ENCODE measurements around the gene ZNF423.

Gene ZNF423

DNA sequence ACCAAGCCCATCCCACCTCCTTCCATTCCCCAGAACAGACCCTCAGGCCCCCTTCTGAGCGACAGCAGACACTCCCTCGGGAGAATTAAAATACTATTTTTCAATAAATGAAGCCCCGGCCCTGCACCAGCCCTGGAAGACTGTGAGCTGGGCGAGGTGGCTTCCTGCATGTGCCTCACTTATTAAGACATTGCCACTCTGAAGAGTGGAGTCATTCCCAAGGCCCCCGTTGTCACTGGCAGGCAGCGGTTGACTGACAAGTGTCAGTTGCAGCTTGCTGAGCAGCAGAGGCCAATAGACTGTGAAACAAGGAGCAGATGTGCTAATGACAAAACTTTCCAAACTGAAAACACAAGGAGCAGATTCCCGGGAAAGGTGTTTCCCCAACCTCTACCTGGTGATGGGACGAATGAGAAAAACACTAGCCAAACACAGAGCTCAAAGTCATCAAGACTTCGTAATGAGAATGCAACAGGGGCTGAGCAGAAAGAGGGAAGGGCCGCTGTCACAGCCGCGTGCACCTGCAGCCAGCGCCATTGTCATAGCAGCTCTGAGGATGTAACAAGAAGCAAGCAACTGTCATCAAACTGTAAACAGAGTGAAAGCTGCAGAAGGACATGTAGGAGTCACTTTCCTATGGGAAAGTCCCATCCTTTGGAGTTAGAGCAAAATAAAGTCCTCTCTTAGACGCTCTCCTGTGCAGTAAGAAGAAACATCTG is 250.2 kb downstream of the ZNF423 start:
- DNase-seq (ENCODE audit: low read depth in 1 of 2, low spot score in 1 of 2), result no peak

DNA sequence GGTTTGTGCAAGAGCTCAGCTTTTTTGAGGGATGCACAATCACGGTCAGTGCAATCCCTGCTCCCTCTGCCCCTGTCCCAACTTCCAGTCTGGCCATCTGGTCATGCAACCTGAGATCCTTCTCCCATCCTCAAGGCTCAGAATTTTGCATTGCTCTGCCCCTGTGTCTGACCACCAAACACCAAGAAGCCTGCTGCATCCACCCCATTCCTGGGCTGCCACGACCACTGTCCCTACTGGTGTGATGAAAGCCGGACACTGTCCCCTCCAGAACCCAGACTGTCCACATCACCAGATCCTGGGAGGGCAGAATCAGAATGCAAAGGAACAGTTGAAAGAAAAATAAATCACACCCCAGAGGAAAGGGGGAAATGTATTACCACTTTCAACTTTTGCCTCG is 251.3 kb downstream of the ZNF423 start:
- DNase-seq (ENCODE audit: low read depth in 1 of 2, low spot score in 1 of 2), result no peak

DNA sequence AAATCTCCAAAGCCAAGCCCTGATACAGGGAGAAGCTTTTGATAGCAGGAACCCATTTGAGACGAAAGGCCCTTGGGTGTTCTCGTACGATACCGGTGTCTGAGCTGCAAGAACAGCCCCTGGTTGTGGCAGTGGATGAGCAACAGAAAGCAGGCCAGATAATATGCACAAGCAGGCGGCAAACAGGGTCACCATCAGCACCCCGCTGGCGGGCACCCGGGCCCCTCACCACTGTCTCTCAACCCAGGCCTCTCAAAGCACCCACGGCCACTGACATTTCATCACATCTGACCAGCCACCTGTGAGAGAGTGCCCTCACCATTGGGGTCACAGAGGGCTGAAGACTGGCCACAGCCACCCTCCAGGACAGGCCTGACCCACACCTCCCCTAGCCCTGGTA is 252.0 kb downstream of the ZNF423 start:
- DNase-seq (ENCODE audit: low read depth in 1 of 2, low spot score in 1 of 2), result no peak

DNA sequence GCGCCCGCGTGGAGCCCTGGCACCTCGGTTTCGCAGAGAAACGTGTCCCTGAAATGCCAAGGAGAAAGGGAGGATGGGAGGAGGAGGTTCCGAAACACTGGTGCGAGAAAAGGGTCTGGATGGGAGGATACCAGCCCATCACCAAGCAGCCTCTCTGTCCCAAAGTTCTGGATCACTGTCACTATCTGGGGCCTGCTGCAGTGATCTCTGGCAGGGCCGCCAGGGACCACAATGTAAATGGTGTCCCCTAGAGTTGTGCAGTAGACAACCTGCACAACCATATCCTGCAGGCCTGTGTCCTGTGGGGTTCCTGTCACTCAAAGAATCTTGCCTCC is 253.0 kb downstream of the ZNF423 start:
- DNase-seq (ENCODE audit: low read depth in 1 of 2, low spot score in 1 of 2), result no peak

DNA sequence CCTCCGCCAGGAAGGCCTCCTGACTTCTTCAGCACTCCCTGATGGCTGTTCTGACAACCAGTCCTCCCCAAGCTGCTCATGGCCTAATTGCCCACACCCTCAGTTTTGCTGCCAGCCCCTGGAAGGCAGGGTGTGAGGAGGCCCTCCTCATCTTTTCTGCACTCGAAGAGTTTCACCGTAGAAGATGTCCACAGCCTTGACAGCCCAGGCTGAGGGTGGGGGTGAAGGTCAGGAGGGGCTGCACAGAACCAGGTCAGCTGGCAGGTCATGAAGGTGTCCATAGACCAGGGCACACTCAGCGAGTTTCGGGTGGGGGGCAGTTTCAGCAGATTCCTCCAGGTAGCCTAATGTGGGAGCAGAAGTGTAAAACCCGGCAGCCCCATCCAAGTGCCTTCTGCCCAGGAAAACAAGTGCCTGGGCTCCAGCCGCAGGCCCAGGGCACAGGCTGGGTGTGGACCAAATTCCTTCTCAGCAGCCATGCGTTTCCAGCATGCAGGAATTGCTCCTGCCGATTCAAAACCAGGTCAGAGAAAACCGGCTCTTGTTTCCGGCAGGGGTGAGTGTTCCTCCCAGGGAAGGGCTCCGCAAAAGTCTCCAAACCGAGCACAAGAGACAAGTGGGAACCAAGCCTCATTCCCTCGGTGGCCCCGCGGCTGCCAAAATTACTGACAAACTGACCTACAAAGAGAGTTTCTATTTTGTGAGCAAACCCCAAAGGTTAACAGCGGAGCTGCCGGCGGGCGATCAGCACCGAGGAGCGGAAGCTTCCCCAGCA is 253.5 kb downstream of the ZNF423 start:
- no peak for DNase-seq (ENCODE audit: low read depth in 1 of 2, low spot score in 1 of 2)

DNA sequence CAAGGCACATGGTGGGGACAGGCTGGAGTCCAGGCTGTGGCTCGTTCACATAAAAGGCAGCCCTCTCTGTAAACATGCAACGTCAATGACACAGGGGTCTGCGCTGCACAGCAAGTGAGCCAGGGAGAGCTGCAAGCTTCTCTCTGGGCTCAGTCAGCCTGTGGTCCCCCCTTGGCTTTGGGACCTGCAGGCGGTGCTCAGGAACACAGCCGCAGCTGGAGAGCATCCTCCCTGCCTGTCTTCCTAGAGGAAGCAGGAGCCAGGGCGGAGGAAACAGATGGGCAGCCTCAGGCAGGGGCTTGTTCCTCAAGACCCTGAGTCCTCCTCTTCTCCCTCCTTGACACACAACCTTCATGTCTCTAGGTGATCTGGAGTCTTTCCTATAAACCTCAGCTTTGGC is 254.3 kb downstream of the ZNF423 start:
- no peak for DNase-seq (ENCODE audit: low read depth in 1 of 2, low spot score in 1 of 2)

DNA sequence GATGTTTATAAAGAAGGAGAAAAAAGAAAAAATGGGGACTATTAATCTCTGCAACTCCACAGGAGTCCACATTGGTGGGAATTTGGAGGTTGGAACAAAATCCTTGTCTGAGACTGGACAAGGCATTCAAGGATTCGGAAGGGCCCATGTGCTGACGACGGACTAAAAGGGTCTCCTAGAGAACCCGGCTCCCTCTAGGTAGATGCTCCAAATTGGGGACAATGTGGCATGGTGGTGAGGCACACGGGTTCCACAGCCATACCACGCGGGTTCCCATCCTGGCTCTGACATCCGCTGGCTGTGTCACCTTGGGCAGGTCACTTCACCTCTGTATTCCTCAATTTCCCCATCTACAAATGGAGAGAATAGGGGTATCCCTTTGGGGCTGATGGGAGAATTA is 254.9 kb downstream of the ZNF423 start:
- no peak for DNase-seq (ENCODE audit: low read depth in 1 of 2, low spot score in 1 of 2)

DNA sequence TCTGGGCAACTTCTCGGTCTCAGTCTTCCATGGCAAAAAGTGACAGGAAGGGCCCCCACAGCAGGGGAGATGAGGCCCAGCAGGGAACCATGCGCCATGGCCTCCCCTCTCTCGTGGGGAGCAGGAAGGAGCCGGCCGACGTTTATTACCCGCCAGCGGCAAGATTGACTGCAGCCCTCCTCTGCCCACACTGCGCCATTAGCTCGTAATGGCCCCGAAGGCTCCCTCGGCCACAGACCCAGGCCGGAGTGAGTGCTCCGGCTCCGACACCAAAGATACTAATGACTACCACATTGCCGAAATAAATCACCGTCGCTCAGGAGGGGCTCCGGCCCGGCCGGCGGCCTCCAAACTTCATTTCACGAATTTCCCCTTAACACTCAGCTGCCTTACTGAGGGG is 255.4 kb downstream of the ZNF423 start:
- DNase-seq (ENCODE audit: low read depth in 1 of 2, low spot score in 1 of 2), result no peak

DNA sequence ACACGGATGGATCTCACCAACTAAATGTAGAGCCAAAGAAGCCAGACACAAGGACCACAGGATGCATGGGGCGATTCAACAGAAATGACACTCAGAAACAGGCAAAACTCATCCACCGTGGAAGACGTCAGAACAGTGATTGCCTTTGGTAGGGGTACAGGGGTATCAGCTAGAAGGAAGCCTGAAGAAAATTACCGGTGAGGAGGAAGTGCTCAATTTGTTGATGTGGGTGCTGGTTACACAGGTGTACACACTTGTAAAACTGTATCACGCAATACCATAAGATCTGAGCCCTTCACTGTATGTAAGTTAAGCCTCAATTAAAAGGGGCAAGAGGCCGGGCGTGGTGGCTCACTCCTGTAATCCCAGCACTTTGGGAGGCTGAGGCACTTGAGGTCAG is 256.2 kb downstream of the ZNF423 start:
- no peak for DNase-seq (ENCODE audit: low read depth in 1 of 2, low spot score in 1 of 2)

DNA sequence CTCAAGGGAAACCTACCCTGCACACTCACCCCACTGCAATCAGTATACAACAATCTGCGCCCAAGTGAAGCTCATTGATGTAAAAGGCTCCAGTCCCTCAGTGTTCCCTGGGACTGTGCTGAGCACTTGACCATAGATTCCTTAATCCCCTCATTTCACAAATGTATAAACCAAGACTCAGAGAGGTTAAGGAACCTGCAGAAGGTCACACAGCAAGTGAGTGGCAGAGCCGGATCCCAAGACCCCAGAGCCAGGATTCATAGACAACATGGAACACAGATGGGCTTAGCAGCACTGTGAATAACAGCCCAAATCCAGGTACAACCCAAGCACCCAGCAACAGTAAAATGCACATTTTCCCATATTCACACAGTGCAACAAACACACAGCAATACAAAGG is 256.6 kb downstream of the ZNF423 start:
- no peak for DNase-seq (ENCODE audit: low read depth in 1 of 2, low spot score in 1 of 2)

DNA sequence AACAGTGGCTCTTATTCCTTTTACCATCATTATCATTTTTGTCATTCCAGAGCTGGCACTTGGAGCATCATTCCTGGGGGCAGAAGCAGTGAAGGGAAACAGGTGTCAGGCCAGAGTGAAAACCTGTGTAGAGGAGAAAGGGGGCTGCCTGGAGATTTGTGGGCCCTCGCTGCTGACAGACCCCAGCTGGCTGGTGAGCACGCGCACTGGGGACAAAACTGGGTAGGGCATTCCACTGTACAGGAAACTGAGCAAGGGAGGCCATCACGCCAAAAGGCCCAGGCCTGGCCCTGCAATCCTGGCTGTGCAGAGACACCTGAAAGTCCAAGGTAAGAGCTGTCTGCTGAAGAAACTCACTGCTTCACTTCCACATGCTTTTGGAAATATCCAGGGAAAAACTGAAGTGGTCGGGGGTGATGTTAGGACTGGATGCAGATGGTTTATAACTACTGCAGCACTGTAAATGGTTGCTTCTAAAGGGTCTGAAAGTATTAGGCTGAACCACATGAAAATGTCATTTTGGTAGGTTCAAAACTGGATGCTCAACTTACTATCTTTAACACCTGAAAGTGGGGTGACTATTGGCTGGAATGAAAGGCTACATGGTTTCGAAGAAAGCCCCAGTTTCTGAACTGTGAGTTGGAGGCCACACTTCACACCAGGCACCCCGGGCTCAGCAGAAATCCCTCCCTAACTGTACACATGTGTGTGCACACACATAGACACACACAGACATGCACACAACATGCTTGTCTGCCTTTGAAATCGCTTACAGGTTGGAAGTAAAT is 257.3 kb downstream of the ZNF423 start:
- no peak for DNase-seq (ENCODE audit: low read depth in 1 of 2, low spot score in 1 of 2)

DNA sequence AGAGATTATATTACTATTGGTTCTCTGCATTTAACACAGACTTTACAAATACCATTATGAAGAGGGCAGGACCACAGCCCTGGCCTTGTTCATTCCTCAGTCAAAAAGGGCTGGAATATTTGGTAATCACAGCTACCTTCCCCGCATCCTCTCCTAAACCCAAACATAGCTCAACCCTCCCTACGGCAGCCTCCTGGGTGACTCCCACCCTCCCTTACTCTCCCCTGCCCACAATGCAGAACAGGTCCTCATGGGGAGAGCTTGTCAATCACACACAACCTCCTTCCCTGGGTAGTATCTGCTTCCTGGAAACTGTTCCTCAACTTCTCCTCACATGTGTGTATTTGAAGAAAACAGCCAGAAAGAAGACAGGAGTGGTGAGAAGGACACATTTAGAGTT is 258.1 kb downstream of the ZNF423 start:
- no peak for DNase-seq (ENCODE audit: low read depth in 1 of 2, low spot score in 1 of 2)

DNA sequence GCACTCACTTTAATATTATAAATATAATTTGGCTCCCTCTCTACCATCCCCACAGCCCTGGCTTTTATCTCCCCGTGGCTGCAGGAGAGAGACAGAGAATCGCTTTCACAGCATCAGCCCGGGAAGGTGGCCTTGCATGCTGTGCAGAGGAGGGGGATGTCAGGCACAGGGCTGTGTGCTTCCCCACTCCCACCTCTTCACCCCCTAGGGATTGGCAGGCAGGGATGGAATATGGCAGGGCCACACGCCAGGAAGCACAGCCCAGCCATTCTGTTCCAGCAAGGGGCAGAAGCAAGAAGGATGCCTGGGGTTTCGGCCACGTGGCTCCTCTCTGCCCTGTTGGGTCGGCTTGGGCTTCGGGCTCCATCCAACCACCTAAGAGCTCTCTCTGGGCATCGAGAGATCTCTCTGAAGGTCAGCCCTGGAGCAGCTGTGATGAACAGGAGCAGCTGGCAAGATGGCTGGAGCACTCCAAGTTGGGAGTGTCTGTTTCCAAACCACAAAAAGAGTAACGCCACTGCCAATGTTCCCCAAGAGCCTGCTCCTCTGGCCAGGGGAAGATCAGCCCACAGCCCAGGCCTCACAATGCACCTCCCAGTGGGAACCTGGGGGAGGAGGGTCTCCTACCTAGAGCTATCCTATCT is 259.1 kb downstream of the ZNF423 start:
- no peak for DNase-seq (ENCODE audit: low read depth in 1 of 2, low spot score in 1 of 2)

DNA sequence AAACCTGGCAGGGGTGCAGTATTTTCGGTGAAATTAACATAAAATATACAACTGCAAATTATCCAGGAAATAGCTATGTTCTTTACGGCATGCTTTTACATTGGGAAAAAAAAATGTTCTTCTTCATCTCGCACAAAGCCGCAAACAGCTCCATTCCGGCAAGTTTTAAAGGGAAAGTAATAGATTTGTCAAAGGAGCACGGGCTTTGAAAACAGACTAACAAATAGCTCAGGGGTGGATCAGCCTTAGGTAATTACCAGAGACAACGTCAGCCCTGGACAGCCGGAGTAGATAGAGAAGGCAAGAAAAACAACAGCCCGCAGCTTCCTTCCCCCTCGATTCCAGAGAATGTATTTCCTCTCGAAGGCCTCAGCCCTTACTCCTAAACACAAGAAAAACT is 259.8 kb downstream of the ZNF423 start:
- no peak for DNase-seq (ENCODE audit: low read depth in 1 of 2, low spot score in 1 of 2)

DNA sequence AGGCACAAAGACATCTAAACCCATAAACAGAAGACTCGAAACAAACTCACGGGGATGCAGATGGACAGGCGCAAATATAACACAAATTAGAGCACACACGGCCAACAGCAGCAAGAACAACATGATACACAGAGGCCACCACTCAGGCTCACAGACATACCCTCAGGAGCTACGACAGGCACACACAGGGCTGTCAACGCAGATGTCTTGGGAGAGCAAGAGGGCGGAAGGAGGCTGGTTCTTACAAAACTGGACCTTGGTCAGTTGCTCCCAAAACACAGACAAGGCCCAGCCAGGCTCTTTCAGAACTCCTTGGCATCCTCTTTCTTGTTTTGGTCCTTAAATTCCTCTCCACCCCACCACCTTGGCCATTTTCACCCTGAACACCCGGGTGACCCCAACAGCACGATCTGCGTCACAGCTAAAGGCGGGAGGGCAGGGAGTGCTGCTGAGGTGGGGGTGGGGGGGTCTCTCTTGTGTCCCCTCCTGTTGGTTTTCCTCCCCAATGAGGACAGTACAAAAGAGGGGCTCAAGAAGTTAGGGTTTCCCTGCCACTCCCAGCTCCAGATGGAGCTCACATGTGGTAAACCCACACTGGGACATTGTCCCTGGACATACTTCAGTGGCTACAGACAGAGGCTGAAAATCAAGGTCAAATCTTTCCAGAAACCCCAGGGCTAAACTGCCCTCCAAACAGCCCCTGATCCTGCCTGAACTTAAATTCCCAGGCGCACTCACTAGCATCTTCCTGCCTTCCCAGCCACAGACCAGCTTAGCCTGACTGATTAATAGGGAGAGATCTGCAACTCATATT is 261.0 kb downstream of the ZNF423 start:
- DNase-seq (ENCODE audit: low read depth in 1 of 2, low spot score in 1 of 2), result no peak

DNA sequence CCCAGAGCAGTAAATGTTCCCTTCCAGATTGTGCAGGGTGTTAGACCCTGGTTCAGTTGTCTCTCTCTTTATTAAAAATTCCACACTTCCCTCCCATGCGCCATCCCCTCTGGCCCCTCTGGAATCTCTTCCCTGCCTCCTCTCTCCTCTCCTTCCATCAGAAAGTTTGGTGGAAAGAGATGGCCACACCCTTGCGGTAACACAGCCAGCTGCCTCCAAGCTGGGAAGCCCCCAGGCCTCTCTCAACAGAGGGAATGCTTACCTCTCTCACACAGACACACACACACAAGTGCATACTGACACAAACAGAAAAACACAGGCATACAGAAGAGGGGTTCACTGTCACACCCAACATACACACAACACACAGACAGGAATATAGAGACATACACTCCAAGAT is 261.8 kb downstream of the ZNF423 start:
- no peak for DNase-seq (ENCODE audit: low read depth in 1 of 2, low spot score in 1 of 2)

DNA sequence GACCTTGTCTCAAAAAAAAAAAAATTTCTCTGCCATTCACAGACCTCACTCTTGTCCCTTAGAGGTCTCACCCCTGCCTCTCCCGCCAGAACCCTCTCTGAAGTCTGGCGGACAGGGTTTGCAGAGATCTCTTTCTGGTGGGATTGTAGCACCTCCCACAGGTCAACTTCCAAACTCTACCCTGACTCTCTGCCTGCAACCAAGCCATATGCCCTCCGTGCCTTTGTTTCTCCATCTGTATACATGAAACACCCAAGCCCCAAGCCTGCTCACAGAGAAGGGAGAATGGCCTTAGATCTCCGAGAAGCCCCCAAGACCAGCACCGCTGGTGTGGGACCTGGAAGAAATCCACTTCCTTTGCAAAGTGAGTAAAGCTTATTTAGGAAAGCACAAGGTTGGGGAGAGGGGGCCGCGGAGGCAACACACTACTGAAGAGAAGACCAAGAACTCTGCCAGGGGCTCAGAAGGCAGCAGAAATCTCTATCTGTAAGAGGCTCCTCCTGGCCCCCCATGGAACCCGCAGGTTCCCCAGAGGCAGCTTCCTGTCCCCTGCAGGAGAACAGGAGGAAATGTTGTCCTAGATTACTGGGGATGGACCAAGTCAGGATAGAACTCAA is 262.4 kb downstream of the ZNF423 start:
- DNase-seq (ENCODE audit: low read depth in 1 of 2, low spot score in 1 of 2), result no peak

DNA sequence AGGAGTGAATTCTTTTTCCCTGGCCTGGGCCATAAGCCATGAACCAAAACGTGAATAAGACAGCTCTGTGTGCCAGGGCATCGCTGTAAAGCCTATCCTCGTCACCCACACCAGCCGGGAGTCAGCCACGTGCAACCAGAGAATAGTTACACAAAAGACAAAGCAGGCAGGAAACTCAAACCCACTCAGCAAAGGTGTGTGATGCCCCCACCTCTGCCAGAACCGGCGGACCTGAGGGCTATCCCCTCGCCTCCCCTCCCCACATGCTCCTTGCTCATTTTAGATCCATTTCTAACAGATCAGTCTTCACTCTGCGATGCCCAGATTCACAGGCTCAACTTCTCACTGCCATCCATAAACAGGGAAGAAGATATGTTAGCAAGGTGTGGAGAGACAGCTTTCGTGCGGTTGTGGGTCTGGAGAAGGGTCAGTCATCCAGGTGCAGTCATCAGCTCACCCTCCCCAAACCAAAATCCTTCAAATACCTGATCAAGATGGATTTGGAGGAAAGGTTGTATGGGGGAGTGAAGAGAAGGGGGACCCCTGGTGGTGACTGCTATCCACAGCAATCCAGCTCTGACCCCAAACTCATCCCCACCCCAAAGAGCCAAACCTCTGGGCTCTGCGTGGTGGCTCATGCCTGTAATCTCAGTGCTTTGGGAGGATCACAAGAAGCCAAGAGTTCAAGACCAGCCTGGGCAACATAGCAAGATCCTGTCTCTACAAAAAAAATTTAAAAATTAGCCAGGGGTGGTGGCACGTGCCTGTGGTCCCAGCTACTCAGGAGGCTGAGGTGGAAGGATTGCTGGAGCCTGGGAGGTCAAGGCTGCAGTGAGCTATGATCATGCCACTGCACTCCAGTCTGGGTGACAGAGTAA is 263.1 kb downstream of the ZNF423 start:
- DNase-seq (ENCODE audit: low read depth in 1 of 2, low spot score in 1 of 2), result peak in 1 of 2 donors; percentile 11

DNA sequence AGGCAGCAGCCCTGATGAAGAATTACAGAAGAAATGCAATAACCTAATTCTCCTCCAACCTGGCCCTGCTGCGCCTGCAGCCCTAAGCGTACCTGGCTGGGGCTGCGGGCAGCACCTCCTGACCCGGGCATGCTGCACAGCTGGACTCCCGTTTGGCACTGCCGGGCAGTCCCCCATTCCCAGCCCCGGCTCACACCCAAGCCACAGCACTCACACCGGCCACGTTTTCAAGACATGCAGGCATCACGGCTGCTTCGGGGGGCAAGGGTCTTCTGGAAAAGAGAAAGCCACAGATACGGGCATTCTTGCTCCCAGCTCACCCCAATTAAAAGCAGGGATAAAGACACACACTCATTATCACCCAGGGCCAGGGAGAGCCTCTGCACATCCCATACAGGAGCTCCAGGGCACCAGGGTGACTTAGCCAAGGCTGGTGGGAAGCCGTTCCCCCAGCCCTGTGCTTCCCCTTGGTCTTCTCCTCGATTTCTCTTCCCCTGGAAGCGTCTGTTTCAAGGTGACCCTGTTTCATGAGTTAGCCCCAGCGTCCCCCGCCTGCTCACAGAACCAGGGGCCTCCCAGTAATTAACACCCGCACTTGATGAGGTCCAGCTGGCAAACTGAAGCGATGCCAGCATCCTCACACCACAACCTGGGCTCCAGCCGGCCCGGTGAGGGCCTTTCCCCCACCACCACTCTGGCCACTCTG is 265.6 kb downstream of the ZNF423 start:
- DNase-seq (ENCODE audit: low read depth in 1 of 2, low spot score in 1 of 2), result no peak

Measured in stimulated activated CD4-positive, alpha-beta T cell treated with anti-CD3 and anti-CD28 coated beads, Interleukin-15, amount 100 ng/mL, for 1 hour (primary cell).